Measurements from ENCODE around the gene SNRPA1.
"Not testable (repeated sequence)": the region's sequence is repeated elsewhere in the genome, so short reads cannot be mapped to it uniquely, and the experiment has no call there.

SNRPA1 gene

DNA sequence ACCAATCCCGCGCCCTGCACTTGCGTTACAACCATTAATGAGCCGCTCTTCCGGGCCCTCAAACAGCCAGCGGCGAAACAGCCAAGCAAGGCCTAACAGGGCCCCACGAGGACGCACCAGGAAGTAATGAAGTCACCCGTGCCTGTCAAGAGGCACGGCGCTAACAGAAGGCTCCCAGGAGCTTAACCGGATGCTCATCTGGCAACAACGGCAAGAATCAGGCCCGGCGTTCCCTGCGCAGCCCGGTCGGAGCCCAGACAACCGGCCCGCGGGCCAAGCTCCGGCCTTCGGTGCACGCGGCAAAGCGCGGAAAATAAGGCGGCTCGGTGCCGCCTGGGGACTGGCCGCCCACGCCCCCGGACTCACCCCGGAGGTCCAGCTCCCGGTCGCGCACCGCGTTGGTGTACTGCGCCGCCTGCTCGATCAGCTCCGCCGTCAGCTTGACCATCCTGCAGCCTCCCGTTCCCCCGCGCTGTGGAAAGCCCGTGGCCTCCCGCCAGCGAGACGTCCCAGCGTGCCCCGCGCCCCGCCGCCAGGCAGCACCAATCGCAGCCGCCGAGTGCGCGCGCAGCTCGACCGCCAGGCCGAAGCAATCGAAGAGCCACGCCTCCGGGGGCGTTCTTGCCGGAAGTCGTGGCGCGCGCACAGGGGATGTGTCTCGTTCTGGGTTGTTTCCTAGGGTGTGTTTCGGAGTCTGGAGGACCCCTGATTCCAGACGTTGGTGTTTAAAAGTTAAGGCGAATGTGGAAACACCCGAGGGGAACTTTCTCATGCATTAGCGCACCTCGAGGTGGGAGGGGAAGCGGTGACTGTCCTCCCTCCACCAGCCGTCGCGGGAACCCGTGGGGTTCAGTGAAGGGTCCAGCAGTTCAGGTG lies at the start of gene SNRPA1:
SNRPA1 (minus strand) TSS at position 518 of the 876 bp plus-strand sequence; CDS start at position 448, 70 bp downstream.
- H3K4me3 ChIP-seq (ENCODE audit: low read length) = peak within 1 kb of the TSS; percentile 90
- peaks cover 7% of the 10 kb centered on the region for H3K4me1 ChIP-seq (ENCODE audit: control insufficient read depth, low read depth, low read length)
- H3K36me3 ChIP-seq (ENCODE audit: control insufficient read depth, low read depth, low read length) = peaks cover 17% of the 10 kb centered on the region
- no peaks in the 10 kb centered on the region for H3K27me3 ChIP-seq (ENCODE audit: control insufficient read depth, insufficient read depth, low read length)
- H3K9me3 ChIP-seq (ENCODE audit: control insufficient read depth, low read depth, low read length) = no peaks in the 10 kb centered on the region
- peak within 1 kb of the TSS; percentile 65 for H3K27ac ChIP-seq (ENCODE audit: low read length)
- peak within 1 kb of the TSS; percentile 90 for H3K9ac ChIP-seq (ENCODE audit: low read length)

GRCh38 chr15:101342056-101342455 lies 47.0 kb upstream of the SNRPA1 start:
- peaks cover 3% of the 10 kb centered on the region for H3K27me3 ChIP-seq (ENCODE audit: control insufficient read depth, insufficient read depth, low read length)
- no peak overlapping the region for H3K27ac ChIP-seq (ENCODE audit: low read length)
- no peak overlapping the region for H3K9ac ChIP-seq (ENCODE audit: low read length)
- no peaks in the 10 kb centered on the region for H3K36me3 ChIP-seq (ENCODE audit: control insufficient read depth, low read depth, low read length)
- no peaks in the 10 kb centered on the region for H3K4me1 ChIP-seq (ENCODE audit: control insufficient read depth, low read depth, low read length)
- no peaks in the 10 kb centered on the region for H3K9me3 ChIP-seq (ENCODE audit: control insufficient read depth, low read depth, low read length)
- no peak overlapping the region for H3K4me3 ChIP-seq (ENCODE audit: low read length)

DNA sequence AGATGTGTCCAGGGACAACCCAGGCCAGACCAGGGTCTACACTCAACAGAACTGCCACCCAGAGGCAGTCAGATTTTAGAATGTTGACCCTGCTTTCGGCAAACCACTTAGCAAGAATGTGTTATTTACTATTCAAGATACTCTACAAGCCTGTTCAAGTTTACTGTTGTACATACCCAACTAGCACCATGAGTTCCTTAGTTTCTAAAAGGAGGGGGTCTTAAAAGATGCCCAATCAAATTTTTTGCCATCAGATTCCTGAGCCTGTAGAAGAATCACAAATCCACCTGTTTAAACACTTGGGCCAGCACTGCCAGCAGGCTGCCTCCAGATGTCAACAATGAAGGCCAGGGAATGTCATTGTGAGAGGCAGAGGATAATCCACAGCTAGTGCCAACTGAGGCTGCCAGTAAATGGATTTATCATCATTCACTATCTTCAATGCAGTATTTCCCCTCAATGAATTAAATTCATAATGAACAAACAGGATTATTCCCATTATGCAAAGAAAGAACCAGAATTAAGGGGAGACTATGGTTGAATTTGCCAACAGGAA lies 43.5 kb upstream of the SNRPA1 start:
- Histone ChIP-seq H3K9me3 (ENCODE audit: control insufficient read depth, low read depth, low read length) (peaks cover 6% of the 10 kb centered on the region), H3K27ac (ENCODE audit: low read length) (no peak overlapping the region), H3K4me3 (ENCODE audit: low read length) (no peak overlapping the region), H3K27me3 (ENCODE audit: control insufficient read depth, insufficient read depth, low read length) (peaks cover 7% of the 10 kb centered on the region), H3K9ac (ENCODE audit: low read length) (no peak overlapping the region), H3K36me3 (ENCODE audit: control insufficient read depth, low read depth, low read length) (no peaks in the 10 kb centered on the region), H3K4me1 (ENCODE audit: control insufficient read depth, low read depth, low read length) (no peaks in the 10 kb centered on the region)

DNA sequence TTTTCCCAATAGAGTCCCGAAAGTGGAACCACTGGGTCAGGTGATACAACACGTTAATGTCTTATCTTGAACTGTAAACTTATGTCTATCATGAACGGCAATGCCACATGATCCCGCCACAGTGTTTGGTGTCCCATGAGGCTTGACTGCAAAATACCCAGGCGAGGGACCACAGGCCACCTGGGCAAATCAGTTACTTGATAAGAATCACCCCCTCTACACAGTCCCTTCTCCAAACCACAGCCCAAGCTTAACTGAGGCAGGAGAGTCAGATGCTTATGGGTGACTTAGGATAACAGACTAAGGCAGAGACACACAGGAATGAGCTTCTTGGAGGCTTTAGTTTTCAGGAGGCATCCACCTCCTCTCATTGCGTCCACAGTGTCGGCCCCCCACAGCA lies 42.9 kb upstream of the SNRPA1 start:
- H3K27ac ChIP-seq (ENCODE audit: low read length) = no peak overlapping the region
- no peak overlapping the region for H3K4me3 ChIP-seq (ENCODE audit: low read length)
- no peaks in the 10 kb centered on the region for H3K36me3 ChIP-seq (ENCODE audit: control insufficient read depth, low read depth, low read length)
- peaks cover 6% of the 10 kb centered on the region for H3K9me3 ChIP-seq (ENCODE audit: control insufficient read depth, low read depth, low read length)
- H3K9ac ChIP-seq (ENCODE audit: low read length) = no peak overlapping the region
- H3K4me1 ChIP-seq (ENCODE audit: control insufficient read depth, low read depth, low read length) = no peaks in the 10 kb centered on the region
- peaks cover 7% of the 10 kb centered on the region for H3K27me3 ChIP-seq (ENCODE audit: control insufficient read depth, insufficient read depth, low read length)

DNA sequence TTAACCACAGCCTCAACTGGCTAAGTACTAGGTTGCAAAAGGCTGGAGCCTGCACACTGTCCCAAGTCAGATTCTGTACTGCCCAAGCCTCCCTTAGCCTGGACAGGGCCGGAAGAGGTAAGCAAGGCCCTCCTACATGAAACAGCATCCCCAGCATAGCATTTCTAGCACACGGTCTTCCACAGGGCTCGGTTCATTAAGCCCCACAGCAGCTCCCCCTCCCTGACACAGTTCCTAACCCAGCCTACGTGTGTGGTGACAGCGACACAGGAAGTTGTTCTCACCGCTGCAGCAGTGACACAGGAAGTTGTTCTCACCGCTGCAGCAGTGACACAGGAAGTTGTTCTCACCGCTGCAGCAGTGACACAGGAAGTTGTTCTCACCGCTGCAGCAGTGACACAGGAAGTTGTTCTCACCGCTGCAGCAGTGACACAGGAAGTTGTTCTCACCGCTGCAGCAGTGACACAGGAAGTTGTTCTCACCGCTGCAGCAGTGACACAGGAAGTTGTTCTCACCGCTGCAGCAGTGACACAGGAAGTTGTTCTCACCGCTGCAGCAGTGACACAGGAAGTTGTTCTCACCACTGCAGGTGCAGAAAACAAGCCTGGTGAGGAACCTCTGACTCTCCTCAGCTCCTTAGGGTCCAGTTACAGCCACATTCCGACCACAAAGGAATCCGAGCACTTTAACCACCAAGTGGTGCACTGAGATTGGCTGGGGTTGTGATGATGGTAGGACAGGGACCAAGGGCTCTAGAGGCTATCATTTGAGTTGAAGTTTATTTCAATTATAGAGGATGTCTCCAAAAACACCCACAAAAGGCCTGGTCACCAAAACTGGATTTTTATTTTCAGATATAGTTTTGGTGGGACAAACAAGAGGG lies 39.1 kb upstream of the SNRPA1 start:
- not testable (repeated sequence) for H3K36me3 ChIP-seq (ENCODE audit: control insufficient read depth, low read depth, low read length); H3K4me1 ChIP-seq (ENCODE audit: control insufficient read depth, low read depth, low read length); H3K9ac ChIP-seq (ENCODE audit: low read length); H3K27ac ChIP-seq (ENCODE audit: low read length); H3K4me3 ChIP-seq (ENCODE audit: low read length); H3K9me3 ChIP-seq (ENCODE audit: control insufficient read depth, low read depth, low read length); H3K27me3 ChIP-seq (ENCODE audit: control insufficient read depth, insufficient read depth, low read length)

GRCh38 chr15:101332061-101332467 lies 37.0 kb upstream of the SNRPA1 start:
- Histone ChIP-seq H3K27ac (ENCODE audit: low read length) (no peak overlapping the region), H3K27me3 (ENCODE audit: control insufficient read depth, insufficient read depth, low read length) (peaks cover 9% of the 10 kb centered on the region), H3K36me3 (ENCODE audit: control insufficient read depth, low read depth, low read length) (no peaks in the 10 kb centered on the region)

GRCh38 chr15:101329867-101330380 lies 34.9 kb upstream of the SNRPA1 start:
- no peak overlapping the region for H3K9ac ChIP-seq (ENCODE audit: low read length)
- H3K36me3 ChIP-seq (ENCODE audit: control insufficient read depth, low read depth, low read length) = no peaks in the 10 kb centered on the region
- peaks cover 5% of the 10 kb centered on the region for H3K27me3 ChIP-seq (ENCODE audit: control insufficient read depth, insufficient read depth, low read length)
- no peaks in the 10 kb centered on the region for H3K4me1 ChIP-seq (ENCODE audit: control insufficient read depth, low read depth, low read length)
- H3K9me3 ChIP-seq (ENCODE audit: control insufficient read depth, low read depth, low read length) = peaks cover 6% of the 10 kb centered on the region
- H3K4me3 ChIP-seq (ENCODE audit: low read length) = no peak overlapping the region
- no peak overlapping the region for H3K27ac ChIP-seq (ENCODE audit: low read length)

More at GRCh38 chr15:101332061-101332467, 37.0 kb upstream of the SNRPA1 start:
- Histone ChIP-seq H3K4me1 (ENCODE audit: control insufficient read depth, low read depth, low read length) (no peaks in the 10 kb centered on the region), H3K9ac (ENCODE audit: low read length) (no peak overlapping the region), H3K4me3 (ENCODE audit: low read length) (no peak overlapping the region), H3K9me3 (ENCODE audit: control insufficient read depth, low read depth, low read length) (peaks cover 6% of the 10 kb centered on the region)

GRCh38 chr15:101329309-101329863 lies 34.3 kb upstream of the SNRPA1 start:
- Histone ChIP-seq H3K27ac (ENCODE audit: low read length) (no peak overlapping the region), H3K36me3 (ENCODE audit: control insufficient read depth, low read depth, low read length) (no peaks in the 10 kb centered on the region), H3K4me3 (ENCODE audit: low read length) (no peak overlapping the region), H3K9me3 (ENCODE audit: control insufficient read depth, low read depth, low read length) (peaks cover under 1% of the 10 kb centered on the region), H3K4me1 (ENCODE audit: control insufficient read depth, low read depth, low read length) (no peaks in the 10 kb centered on the region), H3K27me3 (ENCODE audit: control insufficient read depth, insufficient read depth, low read length) (peaks cover 5% of the 10 kb centered on the region), H3K9ac (ENCODE audit: low read length) (no peak overlapping the region)

DNA sequence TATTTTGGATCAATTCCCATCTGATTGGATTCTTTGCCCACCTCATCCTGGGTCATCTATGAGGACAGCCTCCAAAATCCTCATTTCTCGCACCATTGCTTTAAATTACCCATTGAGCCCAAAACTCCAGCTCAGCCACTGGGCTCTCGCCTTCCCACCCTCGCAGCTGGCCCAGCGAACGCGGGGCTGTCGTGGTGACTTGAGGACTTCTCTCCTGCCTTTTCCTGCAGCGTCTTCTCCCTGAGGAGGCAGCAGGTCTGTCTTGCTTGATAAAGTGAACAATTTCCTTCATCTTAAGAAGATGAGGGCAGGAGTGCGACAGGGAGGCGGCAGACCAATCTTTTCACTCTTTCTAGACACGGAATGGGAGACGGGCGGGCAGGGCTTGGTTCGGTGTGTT lies 33.0 kb upstream of the SNRPA1 start:
- Histone ChIP-seq H3K4me3 (ENCODE audit: low read length) (no peak overlapping the region), H3K9me3 (ENCODE audit: control insufficient read depth, low read depth, low read length) (no peaks in the 10 kb centered on the region), H3K27me3 (ENCODE audit: control insufficient read depth, insufficient read depth, low read length) (peaks cover 5% of the 10 kb centered on the region), H3K9ac (ENCODE audit: low read length) (no peak overlapping the region), H3K27ac (ENCODE audit: low read length) (no peak overlapping the region), H3K36me3 (ENCODE audit: control insufficient read depth, low read depth, low read length) (no peaks in the 10 kb centered on the region), H3K4me1 (ENCODE audit: control insufficient read depth, low read depth, low read length) (no peaks in the 10 kb centered on the region)

DNA sequence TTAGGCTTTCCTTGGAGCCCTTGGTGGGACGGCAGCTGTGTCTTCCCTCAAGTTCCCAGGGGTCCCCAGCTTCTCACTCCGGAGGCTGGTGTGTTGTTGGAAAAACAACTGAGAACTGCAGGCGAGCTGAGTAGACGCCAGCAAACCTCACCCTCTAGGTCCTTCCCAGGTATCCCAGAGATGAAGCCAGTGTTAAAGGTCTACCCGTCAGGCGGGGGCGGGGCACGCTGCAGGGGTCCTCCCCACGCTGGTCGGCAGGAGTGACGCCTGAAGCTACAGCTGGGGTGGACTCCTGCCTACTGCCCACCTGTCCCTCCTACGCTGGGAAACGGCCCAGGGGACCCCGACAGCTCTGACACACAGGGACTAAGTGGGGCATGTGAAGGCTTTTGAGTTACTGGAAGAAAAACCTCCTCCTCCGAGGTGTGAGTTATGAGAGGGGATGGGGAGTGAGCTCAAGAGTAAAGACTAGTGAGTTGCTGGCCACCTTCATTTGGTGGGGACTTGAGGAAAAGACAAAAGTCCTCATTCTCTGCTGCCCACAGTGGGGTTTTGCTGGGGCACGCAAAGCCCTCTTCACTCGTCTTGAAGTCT lies 32.2 kb upstream of the SNRPA1 start:
- Histone ChIP-seq H3K9ac (ENCODE audit: low read length) (no peak overlapping the region), H3K4me3 (ENCODE audit: low read length) (no peak overlapping the region), H3K27ac (ENCODE audit: low read length) (no peak overlapping the region), H3K4me1 (ENCODE audit: control insufficient read depth, low read depth, low read length) (no peaks in the 10 kb centered on the region), H3K9me3 (ENCODE audit: control insufficient read depth, low read depth, low read length) (no peaks in the 10 kb centered on the region), H3K27me3 (ENCODE audit: control insufficient read depth, insufficient read depth, low read length) (peaks cover 5% of the 10 kb centered on the region), H3K36me3 (ENCODE audit: control insufficient read depth, low read depth, low read length) (no peaks in the 10 kb centered on the region)
